HepG2 (cell line): Measurements from ENCODE around the gene PSMA3. TPM values are rescaled to one million over a fixed set of nuclear protein-coding genes. Genes with fewer than 3 reads are reported as not detected.

Experiments used
- ARNT2 ChIP-seq: sonication (generic); formaldehyde crosslinking; IDR thresholded peaks from 2 replicates; pipeline ENCODE4 v1.8.0; 2022; ENCODE audit warnings: mild to moderate bottlenecking, low read depth, missing genetic modification reagents, moderate library complexity
- CEBPZ ChIP-seq: IDR thresholded peaks from 2 replicates; pipeline ENCODE4 v1.6.1; 2012; ENCODE audit warnings: low read length, improper control_type of control experiment
- GTF2F1 ChIP-seq: fragments of 150-350 bp; IDR thresholded peaks from 2 replicates; pipeline ENCODE4 v1.6.1; 2014; ENCODE audit warnings: low read length
- LRRFIP1 ChIP-seq: sonication (generic); formaldehyde crosslinking; conservative IDR thresholded peaks from 2 replicates; pipeline ENCODE4 v1.4.0; 2020; ENCODE audit warnings: missing genetic modification reagents
- NR2F2 ChIP-seq: IDR thresholded peaks from 2 replicates; pipeline ENCODE4 v1.6.1; 2012; ENCODE audit warnings: low read depth, inconsistent platforms, borderline replicate concordance
- PRDM4 ChIP-seq: sonication (generic); formaldehyde crosslinking; IDR thresholded peaks from 2 replicates; pipeline ENCODE4 v1.9.0; 2021; ENCODE audit warnings: missing genetic modification reagents, borderline replicate concordance
- SIX4 ChIP-seq: sonication (generic); formaldehyde crosslinking; IDR thresholded peaks from 2 replicates; pipeline ENCODE4 v1.4.0; 2020; ENCODE audit warnings: missing genetic modification reagents
- SP4 ChIP-seq: sonication (generic); formaldehyde crosslinking; IDR thresholded peaks from 2 replicates; pipeline ENCODE4 v1.8.1; 2023; ENCODE audit warnings: mild to moderate bottlenecking, missing genetic modification reagents
- TEAD2 ChIP-seq: sonication (generic); formaldehyde crosslinking; IDR thresholded peaks from 2 replicates; pipeline ENCODE4 v1.9.0; 2021; ENCODE audit warnings: missing genetic modification reagents
- ZBTB14 ChIP-seq: sonication (generic); formaldehyde crosslinking; IDR thresholded peaks from 2 replicates; pipeline ENCODE4 v1.4.0; 2020; ENCODE audit warnings: missing genetic modification reagents
- ZKSCAN1 ChIP-seq: fragments of 150-350 bp; IDR thresholded peaks from 2 replicates; pipeline ENCODE4 v1.6.1; 2014; ENCODE audit warnings: low read length
- ZNF18 ChIP-seq: sonication (generic); formaldehyde crosslinking; IDR thresholded peaks from 2 replicates; pipeline ENCODE4 v1.8.0; 2022; ENCODE audit warnings: mild to moderate bottlenecking, missing genetic modification reagents; ENCODE audit not compliant: insufficient replicate concordance
- ZNF260 ChIP-seq: sonication (generic); formaldehyde crosslinking; IDR thresholded peaks from 2 replicates; pipeline ENCODE4 v1.4.0; 2020; ENCODE audit warnings: missing genetic modification reagents, low read depth, mild to moderate bottlenecking, borderline replicate concordance
- ZNF44 ChIP-seq: sonication (generic); formaldehyde crosslinking; IDR thresholded peaks from 2 replicates; pipeline ENCODE4 v1.5.1; 2020; ENCODE audit warnings: mild to moderate bottlenecking, missing genetic modification reagents
- ZNF841 ChIP-seq: sonication (generic); formaldehyde crosslinking; IDR thresholded peaks from 2 replicates; pipeline ENCODE4 v1.8.1; 2023; ENCODE audit warnings: missing genetic modification reagents, borderline replicate concordance
- polyA plus RNA-seq, 8 experiments: library from polyadenylated mRNA; depleted of rRNA in 3 of 8; stranded (reverse) in 7 of 8; unstranded in 1 of 8; fragments of >200 nt; fragmentation: Illumina TruSeq in 4 of 8; extraction: Trizol in 4 of 8; gene quantifications; 2 replicates each; pipeline versions ENCODE4 v1.2.1 to v1.2.3, GENCODE V29; 2011 to 2016; ENCODE audit warnings: low read depth in 4 of 8, missing spikeins in 1 of 8, mixed read lengths in 1 of 8; ENCODE audit not compliant: insufficient read depth in 1 of 8
- total RNA-seq, 5 experiments: library from RNA; depleted of rRNA; stranded (reverse); fragments of >200 nt; fragmentation: Illumina TruSeq; extraction: Trizol; gene quantifications; 2 replicates each; pipeline ENCODE4 v1.2.3, GENCODE V29; 2016; ENCODE audit warnings: low read depth in 1 of 5

Gene PSMA3
- total and polyA plus RNA-seq, 2 of the 13 experiments (the other 11 are each of a cell fraction or from before 2014, with no cell fraction given) = 232 to 275 TPM

GRCh38 chr14:58287607-58288042 lies 43.0 kb downstream of the PSMA3 start (continued):
- no peak for TF ChIP-seq CEBPZ
- peak; percentile 86 for TF ChIP-seq NR2F2
- TF ChIP-seq ZNF18 (CRISPR knock-in tag) = no peak
- TF ChIP-seq LRRFIP1 (CRISPR knock-in tag) = no peak
- no peak for TF ChIP-seq PRDM4
- TF ChIP-seq ARNT2 (CRISPR knock-in tag) = no peak
- no peak for TF ChIP-seq GTF2F1
- no peak for TF ChIP-seq TEAD2 (CRISPR knock-in tag)
- no peak for TF ChIP-seq ZNF841 (CRISPR knock-in tag)
- no peak for TF ChIP-seq ZKSCAN1
- TF ChIP-seq ZNF260 (CRISPR knock-in tag) = no peak
- TF ChIP-seq SIX4 (CRISPR knock-in tag) = no peak
- TF ChIP-seq SP4 (CRISPR knock-in tag) = no peak
- TF ChIP-seq ZBTB14 = no peak
- TF ChIP-seq ZNF44 = no peak
